GM20000 (cell line): ENCODE results near the gene TCF19.

ENCODE experiments used
- DNase-seq: peaks from one replicate; pipeline ENCODE4 v3.0.0; 2012; ENCODE audit warnings: low spot score
- CTCF ChIP-seq: IDR thresholded peaks from 2 replicates; pipeline ENCODE4 v1.5.1; 2012; ENCODE audit warnings: mild to moderate bottlenecking, control low read depth; ENCODE audit errors: extremely low read depth, missing control alignments

The TCF19 gene

GRCh38 chr6:31154436-31154835 lies 4.0 kb upstream of the TCF19 start:
- DNase-seq: no peak
- no peak for TF ChIP-seq CTCF

GRCh38 chr6:31156641-31157040 lies 1.7 kb upstream of the TCF19 start:
- no peak for TF ChIP-seq CTCF
- no peak for DNase-seq

DNA sequence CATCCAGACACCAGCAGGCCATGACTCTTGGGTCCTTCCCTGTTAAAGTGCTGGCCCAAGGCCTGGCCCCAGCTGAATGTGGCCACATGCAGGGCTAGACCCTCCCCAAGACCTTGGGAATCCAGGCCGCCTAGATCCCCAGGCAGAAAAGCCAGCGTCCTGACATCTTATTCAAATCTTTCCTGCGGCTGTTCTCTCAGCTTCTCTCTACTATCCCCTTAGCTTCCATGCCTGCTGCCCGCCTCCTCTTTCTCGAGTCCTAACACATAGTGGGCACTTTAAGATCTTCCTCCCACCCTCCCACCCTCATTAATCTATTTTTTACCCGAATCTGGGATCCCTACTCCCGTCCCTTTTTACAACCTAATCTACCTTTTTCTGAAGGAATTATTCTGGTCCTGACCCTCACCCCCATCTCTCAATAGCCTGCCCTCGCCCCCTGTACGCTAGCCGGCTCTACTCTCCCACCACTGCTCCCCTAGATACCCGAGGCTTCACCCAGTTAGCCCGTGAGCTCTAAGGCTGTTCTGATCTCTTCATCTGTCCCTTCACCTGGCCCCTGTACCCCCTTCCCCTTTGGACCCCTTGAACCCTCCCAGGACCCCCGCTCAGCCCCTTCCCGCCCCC lies 763 bp upstream of the TCF19 start, which contains the start of gene CCHCR1:
Gene CCHCR1, minus strand, starts transcription at position 290 of the 627 bp plus-strand sequence. Its CDS starts 202 bp downstream, at position 88.
- no peak for DNase-seq
- TF ChIP-seq CTCF: no peak

- TF ChIP-seq CTCF: no peak
- no peak for DNase-seq
These were observed 770 bp downstream of the TCF19 start for GRCh38 chr6:31158863-31159855.

GRCh38 chr6:31161216-31162126 lies 3.1 kb downstream of the TCF19 start:
- DNase-seq: no peak
- TF ChIP-seq CTCF: no peak

DNA sequence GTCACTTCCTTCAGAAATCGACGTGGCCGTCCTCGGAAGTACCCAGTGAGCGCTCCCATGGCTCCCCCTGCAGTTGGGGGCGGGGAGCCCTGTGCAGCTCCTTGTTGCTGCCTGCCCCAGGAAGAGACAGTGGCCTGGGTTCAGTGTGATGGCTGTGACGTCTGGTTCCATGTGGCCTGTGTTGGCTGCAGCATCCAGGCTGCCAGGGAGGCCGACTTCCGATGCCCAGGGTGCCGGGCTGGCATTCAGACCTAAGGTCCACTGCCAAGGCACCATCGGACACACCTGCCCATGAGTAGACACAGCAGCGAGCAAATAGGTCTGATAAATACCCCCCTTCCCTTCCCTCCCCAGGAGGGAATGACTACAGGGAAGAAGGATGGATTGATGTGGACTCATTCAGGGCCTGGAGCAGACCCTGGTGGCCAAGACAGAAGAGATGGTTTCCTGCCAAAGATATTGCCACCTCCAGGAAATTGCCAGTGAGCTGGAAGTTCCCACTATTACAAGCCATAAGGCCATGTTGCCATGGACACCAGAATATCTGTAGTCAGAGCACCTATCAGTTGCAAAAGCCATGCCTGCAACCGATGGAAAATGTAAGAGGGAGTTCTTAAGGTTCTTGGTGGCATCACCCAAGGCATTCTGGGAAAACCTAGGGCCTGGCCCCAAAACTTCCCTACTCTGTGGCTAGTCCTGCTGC lies 4.2 kb downstream of the TCF19 start:
- no peak for DNase-seq
- TF ChIP-seq CTCF: no peak
